Astrocyte (in vitro differentiated cells and primary cell): ENCODE results near the gene HSD11B1.

ENCODE experiments used
- CTCF ChIP-seq: IDR thresholded peaks from 2 replicates; pipeline ENCODE4 v1.5.1; 2011; ENCODE audit warnings: low read depth, mild to moderate bottlenecking, inconsistent platforms, low read length, moderate library complexity; ENCODE audit not compliant: insufficient read depth
- EZH2 ChIP-seq: IDR thresholded peaks from 2 replicates; pipeline ENCODE4 v1.6.1; 2012; ENCODE audit warnings: mild to moderate bottlenecking, low read length, inconsistent platforms; ENCODE audit not compliant: insufficient read depth

DNA sequence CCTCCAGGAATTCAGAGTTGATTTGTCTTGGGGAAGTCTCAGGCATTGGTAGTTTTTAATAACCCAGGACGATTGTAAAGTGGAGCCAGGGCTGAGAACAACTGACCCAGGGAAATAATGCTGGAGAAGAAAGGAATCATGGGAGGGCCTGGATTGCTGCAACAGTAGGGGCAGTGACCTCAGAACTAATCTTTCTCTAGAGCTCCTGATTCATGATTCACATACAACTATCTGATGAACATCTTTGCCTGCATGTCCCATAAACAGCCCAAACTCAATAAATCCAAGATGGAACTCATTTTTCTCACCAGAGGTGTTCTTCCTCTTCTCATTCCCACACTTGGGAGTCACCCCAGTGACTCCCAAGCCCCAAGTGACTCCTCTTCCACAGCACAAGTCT is 37.5 kb upstream of the HSD11B1 start:
- TF ChIP-seq CTCF = no peak
- TF ChIP-seq EZH2 = no peak
